SH-SY5Y (cell line): ENCODE results near the gene VAC14.

Source experiments
- GATA2 ChIP-seq: IDR thresholded peaks from 2 replicates; pipeline ENCODE4 v1.6.1; 2011; ENCODE audit warnings: mild to moderate bottlenecking, low read depth, low read length
- GATA3 ChIP-seq: IDR thresholded peaks from 2 replicates; pipeline ENCODE4 v1.6.1; 2011; ENCODE audit warnings: low read depth, mild to moderate bottlenecking, low read length, moderate library complexity

Gene VAC14

DNA sequence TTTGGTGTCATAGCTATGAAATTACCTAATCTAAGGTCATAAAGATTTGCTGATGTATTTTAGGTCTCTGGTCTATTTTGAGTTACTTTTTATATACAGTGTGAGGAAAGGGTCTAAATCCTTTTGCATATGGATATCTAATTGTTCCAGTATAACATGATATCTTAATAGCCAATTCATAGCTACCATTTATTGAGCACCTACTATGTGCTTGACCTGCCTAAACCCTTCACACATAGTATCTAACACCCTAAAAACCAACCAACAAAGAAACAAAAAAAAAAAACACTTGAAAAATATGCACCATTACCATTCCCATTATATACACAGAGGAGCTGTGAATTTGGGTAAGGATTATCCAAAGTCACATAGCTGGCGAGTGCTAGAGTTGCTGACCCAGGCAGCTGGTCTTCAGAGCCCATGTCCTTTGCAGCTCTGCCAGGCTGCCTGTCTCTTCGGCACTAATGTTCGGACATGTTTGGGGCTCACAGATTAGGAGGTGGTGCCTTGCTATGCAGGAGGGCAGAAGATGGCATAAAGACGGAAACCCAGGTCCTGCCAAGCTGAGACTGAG, 66.3 kb downstream of the VAC14 start:
- TF ChIP-seq GATA2 (no peak), GATA3 (no peak)

- TF ChIP-seq GATA3 (no peak), GATA2 (no peak)
These were observed 70.0 kb downstream of the VAC14 start for GRCh38 chr16:70730944-70731343.

- TF ChIP-seq GATA3 (no peak), GATA2 (no peak)
These were observed 70.9 kb downstream of the VAC14 start for GRCh38 chr16:70730031-70730430.

- TF ChIP-seq GATA3 (no peak), GATA2 (no peak)
These were observed 71.7 kb downstream of the VAC14 start for GRCh38 chr16:70729292-70729691.

DNA sequence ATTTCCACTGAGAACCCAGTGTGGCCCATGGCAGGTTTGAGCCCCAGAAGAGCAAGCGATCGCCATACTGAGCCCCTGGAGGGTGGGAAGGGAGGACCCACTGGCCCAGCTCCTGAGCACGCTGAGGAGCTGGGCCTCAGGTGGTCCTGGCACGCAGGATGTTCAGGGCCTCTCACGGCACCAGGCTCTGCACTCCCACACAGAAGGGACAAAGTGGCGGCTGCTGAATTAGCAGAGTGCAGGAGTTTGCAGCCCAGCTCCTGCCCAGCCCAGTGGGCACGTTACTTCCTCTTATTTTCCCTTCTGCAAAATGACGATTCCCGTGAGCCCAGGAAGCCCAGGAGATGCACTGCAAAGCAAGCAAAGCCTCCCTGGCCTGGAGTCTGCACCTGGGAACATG, 72.8 kb downstream of the VAC14 start:
- no peak for TF ChIP-seq GATA2
- no peak for TF ChIP-seq GATA3

- TF ChIP-seq GATA2 = no peak
- no peak for TF ChIP-seq GATA3
These were observed 74.0 kb downstream of the VAC14 start for GRCh38 chr16:70726892-70727361.

GRCh38 chr16:70725912-70726828, 74.8 kb downstream of the VAC14 start:
- TF ChIP-seq GATA2 = no peak
- no peak for TF ChIP-seq GATA3

DNA sequence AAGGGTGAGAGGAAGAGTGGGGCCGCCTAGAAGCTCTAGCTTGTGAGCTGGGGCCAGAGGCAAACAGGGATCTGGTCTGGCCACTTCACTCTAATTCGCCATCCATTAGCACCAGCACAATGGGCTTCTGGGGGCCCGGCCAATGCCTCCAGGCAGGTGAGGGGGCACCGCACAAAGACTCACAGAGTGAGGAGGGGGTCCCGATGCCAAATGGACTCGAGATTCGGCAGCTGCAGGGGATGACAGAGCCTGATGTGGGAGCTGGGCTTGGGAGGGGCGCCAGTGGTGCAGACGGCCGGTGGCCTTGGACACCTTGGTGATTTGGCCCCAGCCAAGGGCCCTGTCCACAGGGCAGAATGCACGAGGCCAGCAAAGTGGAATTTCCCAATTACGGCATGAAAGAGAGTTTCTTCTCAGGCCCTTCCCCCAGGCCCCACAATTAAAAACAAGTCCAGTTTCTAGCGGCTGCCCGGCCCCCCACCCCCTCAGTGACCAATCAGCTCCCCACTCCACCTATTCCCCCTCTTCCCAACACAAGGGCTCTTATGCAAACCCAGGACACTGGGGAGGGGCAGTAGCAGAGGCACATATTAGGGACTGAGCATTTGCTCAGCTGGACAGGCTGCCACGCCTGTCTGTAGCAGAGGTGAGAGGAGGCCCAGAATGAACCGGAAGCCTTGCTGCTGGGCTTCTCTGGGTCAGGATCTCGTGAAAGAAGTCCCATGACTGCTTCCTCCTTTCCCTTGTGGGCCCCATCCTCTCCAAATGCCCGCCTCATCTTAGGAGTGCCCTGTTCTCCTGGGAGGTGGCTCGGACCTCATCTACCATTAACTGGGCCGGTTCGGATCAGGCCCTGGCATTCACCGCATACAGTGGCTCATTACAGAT, 75.7 kb downstream of the VAC14 start:
- TF ChIP-seq GATA2 (no peak), GATA3 (no peak)

- TF ChIP-seq GATA3 (no peak), GATA2 (no peak)
These were observed 76.6 kb downstream of the VAC14 start for GRCh38 chr16:70724146-70725023.

- TF ChIP-seq GATA2 = no peak
- TF ChIP-seq GATA3 = no peak
These were observed 77.2 kb downstream of the VAC14 start for GRCh38 chr16:70723740-70724145.

DNA sequence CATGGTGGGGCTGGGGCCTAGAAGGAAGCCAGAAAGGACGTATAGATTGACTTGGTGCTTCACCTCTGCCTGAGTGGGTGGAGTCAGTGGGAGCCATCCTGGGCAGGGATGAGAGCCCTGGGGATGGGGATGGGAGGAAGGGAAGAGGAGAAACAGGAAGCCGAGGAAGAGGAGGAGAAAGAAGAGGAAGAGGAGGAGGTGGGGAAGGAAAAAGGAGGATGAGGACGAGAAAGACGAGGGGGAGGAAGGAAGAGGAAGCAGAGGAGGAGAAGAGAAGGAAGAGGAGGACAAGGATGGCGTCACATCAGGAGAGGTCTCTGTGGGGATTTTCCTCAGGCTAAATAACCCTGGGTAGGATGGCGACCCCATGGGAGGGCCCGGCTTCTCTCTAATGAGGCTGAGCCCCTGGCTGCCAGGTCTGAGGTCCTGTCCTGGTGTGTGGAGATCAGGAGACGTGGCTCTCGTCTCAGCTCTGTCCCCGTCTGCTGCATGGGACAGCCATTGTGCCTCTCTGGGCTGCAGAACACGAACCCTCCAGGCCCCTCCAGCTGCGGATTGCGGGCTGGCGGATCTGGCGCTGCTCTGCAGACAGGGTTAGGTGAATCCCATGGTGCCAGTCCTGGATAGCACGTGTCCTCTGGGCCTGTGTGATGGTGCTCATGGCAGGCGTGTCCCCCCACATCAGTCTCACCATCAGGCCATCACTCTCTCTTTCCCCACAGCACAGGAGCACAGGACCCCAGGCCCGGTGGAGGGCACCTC, 79.6 kb downstream of the VAC14 start:
- TF ChIP-seq GATA2 = no peak
- no peak for TF ChIP-seq GATA3

DNA sequence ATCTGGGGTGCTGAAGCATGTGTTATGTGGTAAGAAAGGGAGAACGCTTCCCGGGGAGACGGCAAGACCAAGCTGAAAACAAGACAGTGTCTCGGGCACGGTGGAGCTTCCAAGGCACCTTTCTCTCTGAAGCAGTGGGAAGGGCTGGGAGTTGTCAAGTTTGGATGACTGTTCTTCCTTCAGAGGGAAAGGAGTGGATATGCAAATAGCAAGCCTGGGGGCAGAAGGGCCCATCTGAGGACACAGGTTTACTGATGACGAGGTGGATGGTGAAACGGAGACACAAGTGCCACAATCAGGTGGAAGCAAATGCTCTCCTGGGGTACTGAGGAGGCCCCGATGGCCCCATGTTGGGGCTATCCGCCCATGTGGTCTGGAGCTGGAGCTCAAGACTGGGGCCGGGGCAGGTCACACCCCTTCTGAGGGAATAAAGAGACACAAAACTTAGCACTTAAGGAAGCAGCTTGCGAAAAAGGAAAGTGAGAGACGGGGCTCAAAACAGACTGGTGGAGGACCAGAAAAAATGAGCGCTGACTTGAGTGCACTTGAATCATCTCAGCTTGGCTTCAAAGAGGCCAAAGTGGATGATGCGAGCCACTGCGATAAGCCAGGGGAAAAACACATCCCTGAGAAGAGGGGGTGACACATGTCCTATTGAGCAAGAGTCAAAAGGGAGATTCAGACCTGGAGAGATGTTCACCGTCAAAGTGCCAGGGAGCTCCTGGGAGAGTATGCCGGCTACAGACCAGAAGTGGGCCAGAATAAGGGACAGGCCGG, 80.3 kb downstream of the VAC14 start:
- TF ChIP-seq GATA3 (no peak), GATA2 (no peak)

GRCh38 chr16:70717065-70717464, 83.9 kb downstream of the VAC14 start:
- no peak for TF ChIP-seq GATA3
- TF ChIP-seq GATA2 = no peak
